Osteocyte (in vitro differentiated cells): ENCODE measurements around the gene SNX5. TPM values are rescaled to one million over a fixed set of nuclear protein-coding genes. Genes with fewer than 3 reads are reported as not detected.

Experiments
- DNase-seq: peaks from one replicate; pipeline ENCODE4 v3.0.0; 2021; ENCODE audit warnings: mixed read lengths; ENCODE audit not compliant: unreplicated experiment; ENCODE audit errors: extremely low spot score
- H3K27ac Mint-ChIP-seq: one replicate; pipeline ENCODE4 v1.8.0; 2021; ENCODE audit warnings: mild to moderate bottlenecking, mixed read lengths; ENCODE audit not compliant: unreplicated experiment
- H3K27me3 Mint-ChIP-seq: one replicate; pipeline ENCODE4 v1.8.0; 2021; ENCODE audit warnings: mixed read lengths; ENCODE audit not compliant: unreplicated experiment
- H3K36me3 Mint-ChIP-seq: one replicate; pipeline ENCODE4 v1.8.0; 2021; ENCODE audit warnings: mixed read lengths; ENCODE audit not compliant: unreplicated experiment
- H3K4me1 Mint-ChIP-seq: one replicate; pipeline ENCODE4 v1.8.0; 2021; ENCODE audit warnings: mixed read lengths; ENCODE audit not compliant: unreplicated experiment
- H3K4me3 Mint-ChIP-seq: one replicate; pipeline ENCODE4 v1.8.0; 2021; ENCODE audit warnings: mild to moderate bottlenecking, moderate library complexity, mixed read lengths; ENCODE audit not compliant: unreplicated experiment
- H3K9me3 Mint-ChIP-seq: one replicate; pipeline ENCODE4 v1.8.0; 2021; ENCODE audit warnings: mixed read lengths; ENCODE audit not compliant: unreplicated experiment
- CTCF ChIP-seq: fragments of 200-600 bp; sonication (generic); IDR thresholded peaks from 2 replicates; pipeline ENCODE4 v1.5.0; 2021; ENCODE audit warnings: antibody characterized with exemption, mild to moderate bottlenecking, moderate library complexity
- total RNA-seq: library from RNA; stranded (reverse); gene quantifications from 2 replicates; pipeline ENCODE4 v1.2.1, GENCODE V29; 2021

Gene SNX5
- total RNA-seq, 1 donor from 2014 or later: 147 TPM

- TF ChIP-seq CTCF: no peak
- peaks cover 35% of the 10 kb centered on the region for H3K4me1 Mint-ChIP-seq
- H3K27me3 Mint-ChIP-seq: peaks cover 3% of the 10 kb centered on the region
- DNase-seq: no peak
- no peak overlapping the region for H3K4me3 Mint-ChIP-seq
- H3K36me3 Mint-ChIP-seq: peaks cover 3% of the 10 kb centered on the region
- H3K9me3 Mint-ChIP-seq: no peaks in the 10 kb centered on the region
- no peak overlapping the region for H3K27ac Mint-ChIP-seq
These were observed 43.3 kb downstream of the SNX5 start for GRCh38 chr20:17925141-17925939.

- peaks cover 3% of the 10 kb centered on the region for H3K27me3 Mint-ChIP-seq
- TF ChIP-seq CTCF: no peak
- no peaks in the 10 kb centered on the region for H3K9me3 Mint-ChIP-seq
- H3K4me3 Mint-ChIP-seq: no peak overlapping the region
- DNase-seq: no peak
- H3K27ac Mint-ChIP-seq: no peak overlapping the region
- H3K36me3 Mint-ChIP-seq: peaks cover 3% of the 10 kb centered on the region
- H3K4me1 Mint-ChIP-seq: peaks cover 12% of the 10 kb centered on the region
These were observed 46.8 kb downstream of the SNX5 start for GRCh38 chr20:17921774-17922173.

GRCh38 chr20:17919149-17919548 is 49.4 kb downstream of the SNX5 start:
- DNase-seq: no peak
- peaks cover 3% of the 10 kb centered on the region for H3K27me3 Mint-ChIP-seq
- no peak overlapping the region for H3K4me3 Mint-ChIP-seq
- H3K36me3 Mint-ChIP-seq: peaks cover 3% of the 10 kb centered on the region
- no peaks in the 10 kb centered on the region for H3K9me3 Mint-ChIP-seq
- no peak overlapping the region for H3K27ac Mint-ChIP-seq
- peaks cover 4% of the 10 kb centered on the region for H3K4me1 Mint-ChIP-seq
- TF ChIP-seq CTCF: no peak

- H3K4me1 Mint-ChIP-seq: peaks cover 7% of the 10 kb centered on the region
- H3K27me3 Mint-ChIP-seq: peaks cover 4% of the 10 kb centered on the region
- no peak for DNase-seq
- H3K27ac Mint-ChIP-seq: no peak overlapping the region
- TF ChIP-seq CTCF: no peak
- no peaks in the 10 kb centered on the region for H3K36me3 Mint-ChIP-seq
- no peaks in the 10 kb centered on the region for H3K9me3 Mint-ChIP-seq
- H3K4me3 Mint-ChIP-seq: no peak overlapping the region
These were observed 50.6 kb downstream of the SNX5 start for GRCh38 chr20:17917832-17918618.

- H3K9me3 Mint-ChIP-seq: no peaks in the 10 kb centered on the region
- H3K4me1 Mint-ChIP-seq: peaks cover 8% of the 10 kb centered on the region
- TF ChIP-seq CTCF: no peak
- peaks cover 4% of the 10 kb centered on the region for H3K27me3 Mint-ChIP-seq
- H3K27ac Mint-ChIP-seq: no peak overlapping the region
- DNase-seq: no peak
- no peaks in the 10 kb centered on the region for H3K36me3 Mint-ChIP-seq
- no peak overlapping the region for H3K4me3 Mint-ChIP-seq
These were observed 52.1 kb downstream of the SNX5 start for GRCh38 chr20:17916433-17916891.
